Transverse colon (tissue), 3 donors: ENCODE results near the gene PDE4D.

ENCODE experiments used
- POLR2A ChIP-seq: fragments of 450-650 bp; IDR thresholded peaks from one replicate; pipeline ENCODE4 v1.6.1; 2016; ENCODE audit warnings: antibody characterized with exemption, mild to moderate bottlenecking, moderate library complexity
- POLR2AphosphoS5 ChIP-seq, 3 donors: sonication (generic); formaldehyde crosslinking; IDR thresholded peaks; one replicate each; pipeline ENCODE4 v1.6.1; 2016; ENCODE audit warnings: antibody characterized with exemption in 3 of 3

DNA sequence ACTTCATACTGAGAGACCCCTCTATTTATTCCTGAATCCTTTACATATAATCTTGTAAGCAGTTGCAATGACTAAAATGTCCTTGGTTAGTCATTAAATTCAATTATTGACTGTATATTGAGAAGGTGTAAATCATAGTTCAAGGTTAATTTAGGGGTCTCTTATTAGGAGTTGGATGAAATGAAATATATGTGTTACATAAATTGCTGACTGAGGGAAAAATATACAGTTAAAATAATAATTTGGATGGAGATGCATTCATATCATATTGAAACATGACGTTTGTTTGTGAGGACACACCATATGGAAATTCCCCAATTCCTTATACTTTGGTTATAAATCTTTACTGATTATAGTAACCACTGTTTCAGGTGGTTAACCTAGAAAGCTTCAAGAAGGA is 430.6 kb downstream of the PDE4D start:
- TF ChIP-seq POLR2AphosphoS5 (IDR thresholded peaks at IDR 0.05) (no peak), POLR2A (no peak)
